Heart left ventricle (tissue), 16 donors: ENCODE measurements around the gene PLIN5. TPM values are rescaled to one million over a fixed set of nuclear protein-coding genes. Genes with fewer than 3 reads are reported as not detected.

Experiments
- ATAC-seq, 4 donors: fragments of 200-7000 bp; cut with Tn5 transposase; one replicate each; pipeline ENCODE4 v1.9.1; 2020 to 2022; ENCODE audit warnings: moderate library complexity in 4 of 4, mild to moderate bottlenecking in 3 of 4, moderate number of reproducible peaks in 1 of 4
- DNase-seq, 5 donors: peaks; one replicate each; pipeline ENCODE4 v3.0.0-alpha.2; 2020
- H3K27ac ChIP-seq, 12 donors: fragments of 200-600 bp; sonication (generic) in 4 of 12; one replicate each; pipeline versions ENCODE4 v1.5.0 to v1.8.0; 2016 to 2022; ENCODE audit warnings: mild to moderate bottlenecking in 2 of 12
- H3K27me3 ChIP-seq, 9 donors: fragments of 200-600 bp; sonication (generic) in 2 of 9; one replicate each; pipeline versions ENCODE4 v1.5.1 to v1.8.0; 2016 to 2022; ENCODE audit warnings: mild to moderate bottlenecking in 3 of 9
- H3K36me3 ChIP-seq, 9 donors: fragments of 200-600 bp; sonication (generic) in 2 of 9; one replicate each; pipeline versions ENCODE4 v1.5.0 to v1.8.0; 2018 to 2022; ENCODE audit warnings: mild to moderate bottlenecking in 2 of 9
- H3K4me1 ChIP-seq, 12 donors: fragments of 200-600 bp; sonication (generic) in 4 of 12; one replicate each; pipeline versions ENCODE4 v1.5.0 to v1.8.0; 2016 to 2022; ENCODE audit warnings: mild to moderate bottlenecking in 3 of 12
- H3K4me3 ChIP-seq, 12 donors: fragments of 200-600 bp; sonication (generic) in 4 of 12; one replicate each; pipeline versions ENCODE4 v1.5.0 to v1.8.0; 2017 to 2022; ENCODE audit warnings: mild to moderate bottlenecking in 9 of 12, moderate library complexity in 4 of 12
- H3K9me3 ChIP-seq, 12 donors: fragments of 200-600 bp; sonication (generic) in 4 of 12; one replicate each; pipeline versions ENCODE4 v1.5.0 to v1.8.0; 2016 to 2022; ENCODE audit warnings: mild to moderate bottlenecking in 1 of 12
- CTCF ChIP-seq, 12 donors: fragments of 200-600 bp; sonication (generic) in 4 of 12; IDR thresholded peaks; one replicate each; pipeline versions ENCODE4 v1.5.0 to v1.8.0; 2018 to 2022; ENCODE audit warnings: antibody characterized with exemption in 12 of 12, mild to moderate bottlenecking in 5 of 12
- POLR2A ChIP-seq, 2 donors: fragments of 450-650 bp; IDR thresholded peaks; one replicate each; pipeline ENCODE4 v1.6.1; 2017; ENCODE audit warnings: antibody characterized with exemption in 2 of 2, mild to moderate bottlenecking in 2 of 2, moderate library complexity in 2 of 2
- WGBS, 4 donors: extraction: QIAGEN DNeasy Blood & Tissue Kit in 2 of 4; methylation state at CpG; one replicate each; pipeline versions ENCODE4 v1.1.5 to v1.1.7; 2013 to 2018; 5-methylcytosine and 5-hydroxymethylcytosine counted together
- intact Hi-C, 10 donors: fragments of 100-400 bp; cut with DNase I; formaldehyde crosslinking; loops; one replicate each; pipeline versions ENCODE4 v1.11.1 to v1.14.2; 2022
- polyA plus RNA-seq, 2 donors: library from polyadenylated mRNA; stranded (reverse); fragments of 200-250 nt; gene quantifications; one replicate each; pipeline ENCODE4 v1.2.3, GENCODE V29; 2013
- total RNA-seq, 9 donors: library from RNA; depleted of rRNA in 2 of 9; stranded (reverse); fragments of >200 nt in 2 of 9; fragmentation: NEBNext Ultra II Directional in 3 of 9; extraction: Animal tissue kit (Norgen Biotek cat#: 25700) in 3 of 9; gene quantifications; one replicate each; pipeline versions ENCODE4 v1.1.0 to v1.2.4, GENCODE V29; 2016 to 2023
- donor health status: ischemic (EF 13 %, LVEDD 7.1; RV severe dilation, severe dysfunction).
- donor health status: healthy with polysubstance abuse.
- donor health status: DM: no; HTN: yes; CAD: no.
- donor health status: DM: no; HTN: no; CAD: no.
- donor health status: ischemic (EF 25% LVEDD 6.9; RV normal size, moderate dysfunction).
- donor health status: ischemic (EF 25% LVEDD 5.7; RV mildly dilated, moderate dysfunction).
- donor health status: healthy.
- donor health status: DM: yes; HTN: yes; CAD: no.
- donor health status: ischemic (EF 35%, LVEDD 5.7; RV mildly dilated, moderate dysfunction).
- donor health status: nonischemic (EF 11% LVEDD 7.7; RV severe dilation, severe dysfunction).
- donor health status: DM: yes; HTN: yes; CAD: no.
- donor health status: PGD.
- donor health status: ischemic (EF 29% LVEDD 5.4; RV normal size, mild dysfunction).
- donor health status: nonischemic (EF 23%, LVEDD 6.1; RV moderate dilation, normal function).

The PLIN5 gene
- total and polyA plus RNA-seq, 11 donors, result 17.5 to 88.6 (median 42.7) TPM

- ATAC-seq (no peak), DNase-seq (peak in 1 of 5 donors; percentile 9)
- intact Hi-C loops, result no loop called here
- 95 to 97% (median 96%) methylated on average over 34 of the region's 34 CpGs for WGBS, 4 donors
- Histone ChIP-seq H3K27me3 (no peaks in the 10 kb centered on the region), H3K4me1 (peaks cover 0 to 18% (median 0%) of the 10 kb centered on the region in 12 donors), H3K9me3 (no peaks in the 10 kb centered on the region), H3K4me3 (no peak overlapping the region), H3K27ac (peak overlapping the region in 1 of 12 donors; percentile 60), H3K36me3 (peaks cover 0 to 82% (median 59%) of the 10 kb centered on the region in 9 donors)
- TF ChIP-seq CTCF (IDR thresholded peaks at IDR 0.05), result no peak
- TF ChIP-seq POLR2A (IDR thresholded peaks at IDR 0.05), result no peak
These were observed 29.2 kb downstream of the PLIN5 start for GRCh38 chr19:4505570-4506448.

- Histone ChIP-seq H3K36me3 (peaks cover 0 to 83% (median 65%) of the 10 kb centered on the region in 9 donors), H3K4me1 (peaks cover 0 to 18% (median 0%) of the 10 kb centered on the region in 12 donors)
These were observed 30.0 kb downstream of the PLIN5 start for GRCh38 chr19:4504891-4505569.

GRCh38 chr19:4504297-4504701 is 30.7 kb downstream of the PLIN5 start:
- Histone ChIP-seq H3K9me3 (no peaks in the 10 kb centered on the region), H3K4me3 (no peak overlapping the region), H3K27me3 (no peaks in the 10 kb centered on the region), H3K27ac (peak overlapping the region in 1 of 12 donors; percentile 60), H3K4me1 (peaks cover 0 to 18% (median 0%) of the 10 kb centered on the region in 12 donors), H3K36me3 (peaks cover 0 to 88% (median 70%) of the 10 kb centered on the region in 9 donors)
- intact Hi-C loops, result no loop called here
- DNase-seq (peak in 2 of 5 donors; percentile 6 to 15), ATAC-seq (no peak)
- TF ChIP-seq POLR2A (IDR thresholded peaks at IDR 0.05) (no peak), CTCF (IDR thresholded peaks at IDR 0.05) (no peak)
- WGBS, 4 donors, result 86 to 100% (median 91%) methylated on average over 9 to 23 of the region's 23 CpGs

More at GRCh38 chr19:4504891-4505569, 30.0 kb downstream of the PLIN5 start:
- ATAC-seq (no peak), DNase-seq (peak in 1 of 5 donors; percentile 6)
- intact Hi-C loops, result no loop called here
- Histone ChIP-seq H3K27me3 (no peaks in the 10 kb centered on the region), H3K9me3 (no peaks in the 10 kb centered on the region), H3K27ac (peak overlapping the region in 1 of 12 donors; percentile 60), H3K4me3 (no peak overlapping the region)
- WGBS, 4 donors, result 70 to 91% (median 81%) methylated on average over 13 to 15 of the region's 15 CpGs
- TF ChIP-seq POLR2A (IDR thresholded peaks at IDR 0.05), result no peak
- no peak for TF ChIP-seq CTCF (IDR thresholded peaks at IDR 0.05)

GRCh38 chr19:4503825-4504170 is 31.2 kb downstream of the PLIN5 start:
- TF ChIP-seq POLR2A (IDR thresholded peaks at IDR 0.05), result no peak
- TF ChIP-seq CTCF (IDR thresholded peaks at IDR 0.05), result no peak
- ATAC-seq (no peak), DNase-seq (no peak)
- Histone ChIP-seq H3K27ac (no peak overlapping the region), H3K4me3 (no peak overlapping the region), H3K4me1 (peaks cover 0 to 18% (median 0%) of the 10 kb centered on the region in 12 donors), H3K9me3 (no peaks in the 10 kb centered on the region), H3K27me3 (no peaks in the 10 kb centered on the region), H3K36me3 (peaks cover 0 to 92% (median 73%) of the 10 kb centered on the region in 9 donors)
- 84 to 93% (median 90%) methylated on average over 8 to 10 of the region's 10 CpGs for WGBS, 4 donors
- intact Hi-C loops, result no loop called here
